GM18909 (cell line): ENCODE measurements around the gene RNU11.
A peak's percentile ranks its signal among the peaks of the same experiment; 100 is the strongest.
"Not testable (repeated sequence)": the region's sequence is repeated elsewhere in the genome, so short reads cannot be mapped to it uniquely, and the experiment has no call there.

ENCODE experiments used
- ATAC-seq: cut with Tn5 transposase; IDR thresholded peaks from one replicate; pipeline ENCODE4 v1.9.1; 2021; ENCODE audit warnings: mild to moderate bottlenecking; ENCODE audit not compliant: unreplicated experiment, poor library complexity

Gene RNU11

DNA sequence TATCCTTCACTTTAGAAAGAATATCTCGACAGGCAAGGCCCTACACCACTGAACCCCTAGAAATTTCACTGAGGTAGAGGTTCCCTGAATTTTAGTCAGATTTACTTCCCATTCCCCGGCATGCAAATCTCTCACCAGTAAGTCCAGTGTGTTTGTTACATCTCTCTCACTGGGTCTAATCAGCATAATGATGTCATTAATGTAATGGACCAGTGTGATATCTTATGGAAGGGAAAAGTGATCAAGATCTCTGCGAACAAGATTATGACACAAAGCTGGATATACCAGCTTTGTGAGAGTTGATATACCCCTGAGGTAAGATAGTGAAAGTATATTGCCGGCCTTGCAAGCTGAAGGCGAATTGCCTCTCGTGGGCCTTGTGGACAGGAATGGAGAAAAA lies 7.9 kb downstream of the RNU11 start:
- no peak for ATAC-seq

DNA sequence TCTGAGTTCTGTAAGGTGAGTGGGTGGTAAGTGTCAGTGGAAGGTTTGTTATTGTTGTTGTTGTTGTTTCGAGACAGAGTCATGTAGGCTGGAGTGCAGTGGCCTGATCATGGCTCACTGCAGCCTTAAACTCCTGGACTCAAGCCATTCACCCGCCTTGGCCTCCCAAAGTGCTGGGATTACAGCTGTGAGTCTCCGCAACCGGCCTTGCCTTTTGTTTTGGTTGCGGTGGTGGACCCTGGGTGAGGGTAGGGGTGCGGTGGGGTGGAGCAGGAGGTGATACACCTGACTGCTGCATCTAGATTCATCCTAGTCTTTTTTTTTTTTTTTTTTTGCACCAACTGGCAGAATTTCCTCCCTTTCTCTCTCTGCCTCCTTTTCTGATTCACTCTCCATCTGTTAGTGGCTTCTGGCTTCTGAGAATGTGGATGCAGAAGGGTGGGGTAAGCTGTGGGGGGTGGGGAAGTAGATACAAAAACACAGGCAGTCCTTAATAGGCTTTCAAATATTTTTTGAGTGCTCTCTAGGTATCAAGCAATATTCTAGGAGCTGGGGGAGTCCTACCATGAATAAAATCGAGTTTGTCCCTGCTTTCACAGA lies 15.6 kb downstream of the RNU11 start:
- ATAC-seq, result no peak

GRCh38 chr1:28666806-28667205 lies 18.4 kb downstream of the RNU11 start:
- no peak for ATAC-seq

DNA sequence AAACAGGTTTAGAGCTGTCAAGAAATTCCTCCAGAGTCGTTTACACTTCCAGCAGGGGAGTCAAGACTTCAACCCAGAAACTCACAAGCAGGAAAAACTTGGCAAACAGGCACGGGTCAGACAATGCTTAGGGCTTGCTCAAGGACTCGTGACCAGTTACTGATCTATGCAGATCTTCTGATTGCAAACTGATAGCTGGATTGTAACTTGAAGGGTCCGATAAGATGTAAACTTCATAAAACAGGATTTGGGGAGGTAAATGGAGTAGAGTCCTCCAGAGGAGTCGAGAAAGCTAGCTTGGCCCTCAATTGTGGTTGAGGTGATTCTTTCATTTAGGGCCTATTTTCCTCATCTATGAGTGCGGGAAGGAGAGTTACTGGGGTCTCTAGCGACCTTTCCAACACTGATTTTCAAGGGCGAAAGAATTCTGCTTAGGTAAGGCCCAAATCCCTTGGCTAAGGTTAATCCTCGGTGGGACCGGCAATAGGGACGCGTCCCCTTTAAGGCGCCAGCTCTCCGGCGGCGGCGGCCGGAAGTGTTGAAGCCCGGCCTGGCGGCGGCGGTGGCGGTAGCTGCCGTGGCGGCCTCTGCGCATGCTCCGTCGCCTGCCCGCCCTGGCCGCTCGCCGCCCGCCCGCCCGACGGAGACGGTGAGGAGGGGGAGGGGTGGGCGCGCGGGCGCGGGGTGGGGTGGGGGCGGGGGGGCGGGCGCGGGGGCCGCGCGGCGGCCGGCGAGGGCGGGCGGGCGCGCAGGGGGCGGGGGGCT lies 20.0 kb downstream of the RNU11 start, which contains the start of gene GMEB1:
Gene GMEB1 (plus strand): TSS at position 594 of the 765 bp plus-strand sequence. CDS start 14,829 bp downstream, outside the sequence.
- peak; percentile 80 for ATAC-seq

- ATAC-seq, result peak; percentile 65
Measured at GRCh38 chr1:28668956-28669723, 20.7 kb downstream of the RNU11 start.

GRCh38 chr1:28671254-28671780 lies 22.9 kb downstream of the RNU11 start:
- no peak for ATAC-seq

DNA sequence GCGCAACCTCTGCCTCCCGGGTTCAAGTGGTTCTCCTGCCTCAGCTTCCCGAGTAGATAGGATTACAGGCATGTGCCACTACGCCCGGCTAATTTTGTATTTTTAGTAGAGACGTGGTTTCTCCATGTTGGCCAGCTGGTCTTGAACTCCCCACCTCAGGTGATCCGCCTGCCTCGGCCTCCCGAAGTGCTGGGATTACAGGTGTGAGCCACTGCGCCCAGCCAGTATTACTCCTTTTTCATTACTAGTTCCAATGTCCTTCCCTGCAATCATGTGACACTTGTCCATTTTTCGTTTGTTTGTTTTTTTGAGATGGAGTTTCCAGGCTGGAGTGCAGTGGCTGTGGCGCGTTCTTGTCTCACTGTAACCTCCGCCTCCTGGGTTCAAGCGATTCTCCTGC lies 24.6 kb downstream of the RNU11 start:
- ATAC-seq, result not testable (repeated sequence)

GRCh38 chr1:28675924-28676257 lies 27.5 kb downstream of the RNU11 start:
- ATAC-seq, result no peak

DNA sequence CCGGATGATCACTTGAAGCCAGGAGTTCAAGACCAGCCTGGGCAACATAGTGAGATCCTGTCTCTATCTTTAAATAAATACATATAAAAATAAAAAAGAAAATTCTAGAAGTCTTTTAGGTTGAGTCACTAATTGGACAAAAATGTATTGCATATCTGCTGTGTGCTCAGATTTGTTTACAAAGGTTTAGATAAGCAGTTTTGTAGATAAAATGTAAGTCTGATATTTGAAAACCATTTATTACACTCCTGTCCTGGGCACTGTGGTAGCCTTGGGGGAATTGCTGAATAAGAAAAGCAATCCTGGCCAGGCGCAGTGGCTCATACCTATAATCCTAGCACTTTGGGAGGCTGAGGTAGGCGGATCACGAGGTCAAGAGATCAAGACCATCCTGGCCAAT lies 31.8 kb downstream of the RNU11 start:
- ATAC-seq, result no peak

DNA sequence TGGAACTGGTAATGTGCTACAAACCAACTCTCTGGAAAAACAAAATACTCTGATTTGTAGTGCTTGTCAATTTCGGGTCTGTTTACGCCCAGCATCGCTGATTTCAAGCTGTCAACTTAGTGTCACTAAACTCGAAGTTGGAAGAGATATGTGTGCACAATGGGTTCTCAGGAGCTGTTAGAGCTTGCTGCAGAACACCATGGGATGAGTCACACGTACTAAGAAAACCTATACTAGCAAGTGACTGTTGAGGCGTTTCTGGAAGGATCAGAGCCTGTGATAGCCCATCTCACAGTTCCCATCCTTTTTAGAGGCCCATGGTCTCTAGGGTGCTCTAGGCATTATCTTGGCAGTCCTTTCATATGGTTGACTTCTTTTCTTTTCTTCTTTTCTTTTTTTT lies 34.4 kb downstream of the RNU11 start:
- no peak for ATAC-seq

GRCh38 chr1:28684937-28685336 lies 36.5 kb downstream of the RNU11 start:
- ATAC-seq, result no peak

DNA sequence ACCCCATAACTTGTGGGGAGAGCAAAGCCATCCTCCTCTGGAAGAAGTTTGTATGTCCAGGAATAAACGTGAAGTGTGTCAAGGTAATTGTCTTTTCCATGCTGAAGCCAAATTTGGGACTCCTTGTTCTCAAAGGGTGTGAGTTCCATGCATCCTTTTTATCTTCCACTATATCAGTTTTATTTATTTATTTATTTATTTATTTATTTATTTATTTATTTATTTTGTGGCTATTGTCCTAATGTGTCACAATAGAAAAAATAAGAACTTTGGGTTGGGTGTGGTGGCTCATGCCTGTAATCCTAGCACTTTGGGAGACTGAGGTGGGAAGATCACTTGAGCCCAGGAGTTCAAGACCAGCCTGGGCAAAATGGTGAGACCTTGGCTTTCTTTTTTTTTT lies 43.2 kb downstream of the RNU11 start:
- ATAC-seq, result not testable (repeated sequence)
